ENCODE data around the gene DNAH14.
"Not testable (repeated sequence)": the region's sequence is repeated elsewhere in the genome, so short reads cannot be mapped to it uniquely, and the experiment has no call there.

DNA sequence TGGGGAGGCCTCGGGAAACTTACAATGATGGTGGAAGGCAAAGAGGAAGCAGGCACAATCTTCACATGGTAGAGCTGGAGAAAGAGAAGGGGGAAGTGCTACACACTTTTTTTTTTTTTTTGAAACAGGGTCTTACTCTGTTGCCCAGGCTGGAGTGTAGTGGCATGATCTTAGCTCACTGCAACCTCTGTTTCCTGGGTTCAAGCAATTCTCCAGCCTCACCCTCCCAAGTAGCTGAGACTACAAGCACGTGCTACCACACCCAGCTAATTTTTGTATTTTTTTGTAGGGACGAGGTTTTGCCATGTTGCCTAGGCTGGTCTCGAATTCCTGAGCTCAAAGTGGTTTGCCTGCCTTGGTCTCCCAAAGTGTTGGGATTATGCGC, 48.2 kb upstream of the DNAH14 start:
- TF ChIP-seq, protein P1, sequence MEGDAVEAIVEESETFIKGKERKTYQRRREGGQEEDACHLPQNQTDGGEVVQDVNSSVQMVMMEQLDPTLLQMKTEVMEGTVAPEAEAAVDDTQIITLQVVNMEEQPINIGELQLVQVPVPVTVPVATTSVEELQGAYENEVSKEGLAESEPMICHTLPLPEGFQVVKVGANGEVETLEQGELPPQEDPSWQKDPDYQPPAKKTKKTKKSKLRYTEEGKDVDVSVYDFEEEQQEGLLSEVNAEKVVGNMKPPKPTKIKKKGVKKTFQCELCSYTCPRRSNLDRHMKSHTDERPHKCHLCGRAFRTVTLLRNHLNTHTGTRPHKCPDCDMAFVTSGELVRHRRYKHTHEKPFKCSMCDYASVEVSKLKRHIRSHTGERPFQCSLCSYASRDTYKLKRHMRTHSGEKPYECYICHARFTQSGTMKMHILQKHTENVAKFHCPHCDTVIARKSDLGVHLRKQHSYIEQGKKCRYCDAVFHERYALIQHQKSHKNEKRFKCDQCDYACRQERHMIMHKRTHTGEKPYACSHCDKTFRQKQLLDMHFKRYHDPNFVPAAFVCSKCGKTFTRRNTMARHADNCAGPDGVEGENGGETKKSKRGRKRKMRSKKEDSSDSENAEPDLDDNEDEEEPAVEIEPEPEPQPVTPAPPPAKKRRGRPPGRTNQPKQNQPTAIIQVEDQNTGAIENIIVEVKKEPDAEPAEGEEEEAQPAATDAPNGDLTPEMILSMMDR (IDR thresholded peaks at IDR 0.05; ENCODE audit: low read length), result not testable (repeated sequence)
- not testable (repeated sequence) for TF ChIP-seq EZH2 (optimal IDR thresholded peaks at IDR 0.05; ENCODE audit: low read depth, low read length)

Data from MM.1S (cell line).